ENCODE measurements around the gene B2M. TPM values are rescaled to one million over a fixed set of nuclear protein-coding genes. Genes with fewer than 3 reads are reported as not detected.

B2M gene
- total RNA-seq (2014; rRNA removed; shearing (Covaris generic)) (167 and 183 TPM in 2 replicates), polyA plus RNA-seq (2016; fragmentation: Nextera tagmentation; extraction: Ambion mirVana) (180 and 191 TPM in 2 replicates)
- long read RNA-seq, transcript B2M-204 (4 exons, 1,705 nt): major isoform, 72 of 80 reads
- long read RNA-seq, partial matches to known transcripts: 6 of 80 reads
- long read RNA-seq, other reads (novel, unspliced or antisense): 1 of 80 reads

- Histone ChIP-seq H2AFZ (peak within 1 kb of the TSS; percentile 86), H3K4me3 (peak within 1 kb of the TSS; percentile 61), H3F3A (replicated peaks; ENCODE audit: low read depth) (no peaks in the 10 kb centered on the region), H3K4me1 (ENCODE audit: insufficient read depth) (no peaks in the 10 kb centered on the region), H3K4me2 (peak within 1 kb of the TSS; percentile 81), H3K9me2 (ENCODE audit: insufficient read depth) (no peaks in the 10 kb centered on the region), H4K20me1 (replicated peaks; ENCODE audit: insufficient read depth) (peaks cover 11% of the 10 kb centered on the region; the same call in 1 of the 2 replicates), H3K27ac (ENCODE audit: low read depth) (no peak within 1 kb of the TSS), H3K36me3 (ENCODE audit: insufficient read depth) (no peaks in the 10 kb centered on the region), H3K79me2 (replicated peaks; ENCODE audit: insufficient read depth) (peaks cover 10% of the 10 kb centered on the region; the same call in 1 of the 2 replicates), H3K27me3 (ENCODE audit: insufficient read depth) (peaks cover 16% of the 10 kb centered on the region)
- no peaks in the 10 kb centered on the region; the same call in 2 of the 3 replicates for H3K36me3 Mint-ChIP-seq (ENCODE audit: low read depth)
- peak within 1 kb of the TSS; percentile 98 for H3K27ac Mint-ChIP-seq
- TF ChIP-seq ZNF114 (CRISPR knock-in tag; IDR thresholded peaks at IDR 0.05) (no peak), JUNB (IDR thresholded peaks at IDR 0.05; ENCODE audit: unreplicated experiment) (no peak), ZNF462 (CRISPR knock-in tag; IDR thresholded peaks at IDR 0.05) (no peak), CREB1 (CRISPR knock-in tag; IDR thresholded peaks at IDR 0.05; ENCODE audit: low read depth) (peak; percentile 95), STAT1 (IDR thresholded peaks at IDR 0.05; ENCODE audit: unreplicated experiment) (no peak), CTCF (conservative IDR thresholded peaks at IDR 0.05; ENCODE audit: low read depth in 2 of 2) (peak in 1 of 2 experiments; percentile 5; a peak in 1 of 4 replicates), POLR2AphosphoS5 (IDR thresholded peaks at IDR 0.05; ENCODE audit: low read depth) (peak; percentile 96), EZH2phosphoT487 (IDR thresholded peaks at IDR 0.05; ENCODE audit: unreplicated experiment) (no peak), EZH2 (IDR thresholded peaks at IDR 0.05; ENCODE audit: low read depth, unreplicated experiment) (no peak), NANOG (IDR thresholded peaks at IDR 0.05; ENCODE audit: borderline replicate concordance) (no peak)
- peaks cover 20% of the 10 kb centered on the region for H3K27me3 Mint-ChIP-seq (ENCODE audit: insufficient read depth, low read depth, poor library complexity)
- peak; percentile 98 for DNase-seq (ENCODE audit: low spot score)
- H3K9me3 Mint-ChIP-seq: no peaks in the 10 kb centered on the region
- peak; percentile 93 for ATAC-seq
- H3K4me1 Mint-ChIP-seq: peaks cover 8% of the 10 kb centered on the region; the same call in 2 of the 3 replicates
- H3K4me3 Mint-ChIP-seq: peak within 1 kb of the TSS; percentile 95
Measured at GRCh38 chr15:44711096-44711742, at the start of gene B2M, which contains the start of gene PATL2. B2M (plus strand) TSS chr15:44711517; CDS start chr15:44711547, 30 bp downstream. PATL2 (minus strand) TSS chr15:44711323; CDS start chr15:44676490, 34,833 bp downstream.
